Stimulated activated memory B cell treated with anti-CD40 and anti-IgM and Interleukin-4, amounts not matched to agents 10 μg/mL and 1 μg/mL and 100 μg/mL, for 72 hours (primary cell): Measurements from ENCODE around the gene ITM2C.

Experiments used
- ATAC-seq: fragments of 150-1000 bp; cut with Tn5 transposase; 2 replicates; pipeline ENCODE4 v1.10.0; 2021
- H3K27ac Mint-ChIP-seq: one replicate; pipeline ENCODE4 v1.8.0; 2022; ENCODE audit warnings: mild to moderate bottlenecking, mixed read lengths
- H3K27me3 Mint-ChIP-seq: one replicate; pipeline ENCODE4 v1.8.0; 2022; ENCODE audit warnings: mixed read lengths
- H3K36me3 Mint-ChIP-seq: one replicate; pipeline ENCODE4 v1.8.0; 2022; ENCODE audit warnings: mixed read lengths
- H3K4me1 Mint-ChIP-seq: one replicate; pipeline ENCODE4 v1.8.0; 2022; ENCODE audit warnings: mixed read lengths
- H3K4me3 Mint-ChIP-seq: one replicate; pipeline ENCODE4 v1.8.0; 2022; ENCODE audit warnings: mild to moderate bottlenecking, moderate library complexity, mixed read lengths
- H3K9me3 Mint-ChIP-seq: one replicate; pipeline ENCODE4 v1.8.0; 2022; ENCODE audit warnings: mixed read lengths

The ITM2C gene

DNA sequence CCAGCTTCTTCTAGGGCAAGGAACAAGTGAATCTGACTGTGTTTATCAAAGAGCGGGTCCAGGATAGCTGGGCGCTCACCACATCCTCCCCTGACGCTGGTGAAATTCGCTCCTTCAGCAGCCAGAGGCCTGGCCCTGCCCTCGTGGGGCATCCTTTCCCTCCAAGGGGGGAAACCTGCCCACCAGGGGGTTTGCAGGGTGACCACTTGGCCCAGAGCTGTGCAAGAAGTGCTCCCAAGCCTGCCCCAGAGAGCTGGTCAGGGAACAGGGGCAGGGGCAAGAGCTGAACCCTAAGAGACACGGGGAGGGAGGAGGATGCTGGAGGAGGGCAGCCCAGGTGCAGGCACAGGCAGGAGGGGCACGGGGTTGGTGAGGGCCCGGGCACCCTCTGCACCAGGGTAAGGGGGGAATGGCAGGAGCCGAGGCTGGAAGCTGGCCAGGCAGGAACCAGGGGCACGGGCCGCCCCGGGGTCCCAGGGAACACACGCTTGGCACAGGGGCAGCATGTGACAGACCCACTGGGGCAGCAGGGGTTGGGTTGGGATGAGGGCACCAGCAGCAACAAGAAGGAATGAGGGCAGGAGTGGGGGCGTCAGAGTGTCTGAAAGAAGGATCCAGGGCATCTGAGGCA is 63.1 kb downstream of the ITM2C start:
- no peaks in the 10 kb centered on the region for H3K36me3 Mint-ChIP-seq
- peak overlapping the region; percentile 94 for H3K27ac Mint-ChIP-seq

More for the DNA sequence above, 63.1 kb downstream of the ITM2C start:
- peaks cover 13% of the 10 kb centered on the region for H3K27me3 Mint-ChIP-seq
- H3K4me1 Mint-ChIP-seq, result peaks cover 46% of the 10 kb centered on the region
- H3K9me3 Mint-ChIP-seq, result no peaks in the 10 kb centered on the region
- H3K4me3 Mint-ChIP-seq, result no peak overlapping the region
- no peak for ATAC-seq
